DND-41 (cell line): ENCODE results near the gene DLG2.

ENCODE experiments used
- ATAC-seq: fragments of 200-7000 bp; cut with Tn5 transposase; 3 replicates; pipeline ENCODE4 v1.9.1; 2021; ENCODE audit warnings: low read depth; ENCODE audit not compliant: insufficient read depth
- DNase-seq: peaks from one replicate; pipeline ENCODE4 v3.0.0-alpha.2; 2020
- H2AFZ ChIP-seq: 2 replicates; pipeline ENCODE4 v1.6.0; 2012; ENCODE audit warnings: low read depth, low read length
- H3K27ac ChIP-seq: 2 replicates; pipeline ENCODE4 v1.5.1; 2012; ENCODE audit warnings: low read length, inconsistent platforms
- H3K27me3 ChIP-seq: fragments of 200-600 bp; sonication (generic); 2 replicates; pipeline ENCODE4 v1.6.0; 2012; ENCODE audit warnings: low read length, mild to moderate bottlenecking, inconsistent platforms; ENCODE audit not compliant: insufficient read depth, poor library complexity
- H3K36me3 ChIP-seq: 2 replicates; pipeline ENCODE4 v1.5.1; 2012; ENCODE audit warnings: low read length, inconsistent platforms; ENCODE audit not compliant: insufficient read depth
- H3K4me1 ChIP-seq: 2 replicates; pipeline ENCODE4 v1.5.1; 2012; ENCODE audit warnings: mild to moderate bottlenecking, low read length; ENCODE audit not compliant: insufficient read depth
- H3K4me2 ChIP-seq: 2 replicates; pipeline ENCODE4 v1.6.0; 2012; ENCODE audit warnings: mild to moderate bottlenecking, moderate library complexity, low read length, inconsistent platforms; ENCODE audit not compliant: insufficient read depth
- H3K4me3 ChIP-seq, 2 experiments: fragments of 200-600 bp in 1 of 2; shearing (Covaris generic) in 1 of 2; 2 replicates each; pipeline ENCODE4 v1.5.1; 2012 to 2016; ENCODE audit warnings: inconsistent platforms in 2 of 2, low read length in 2 of 2, mild to moderate bottlenecking in 2 of 2, low read depth in 1 of 2, moderate library complexity in 1 of 2
- H3K79me2 ChIP-seq: 2 replicates; pipeline ENCODE4 v1.6.0; 2012; ENCODE audit warnings: low read length, inconsistent platforms; ENCODE audit not compliant: insufficient read depth
- H3K9ac ChIP-seq: 2 replicates; pipeline ENCODE4 v1.6.0; 2012; ENCODE audit warnings: low read depth, mild to moderate bottlenecking, inconsistent platforms, low read length, moderate library complexity
- H3K9me3 ChIP-seq: 2 replicates; pipeline ENCODE4 v1.5.1; 2012; ENCODE audit warnings: low read length, moderate library complexity, mild to moderate bottlenecking, inconsistent platforms; ENCODE audit not compliant: insufficient read depth, severe bottlenecking
- H4K20me1 ChIP-seq: 2 replicates; pipeline ENCODE4 v1.6.0; 2012; ENCODE audit warnings: low read length; ENCODE audit not compliant: insufficient read depth
- EZH2 ChIP-seq: IDR thresholded peaks from 3 replicates; pipeline ENCODE4 v1.6.1; 2012; ENCODE audit warnings: borderline replicate concordance, low read depth, mild to moderate bottlenecking, moderate library complexity, low read length, inconsistent platforms; ENCODE audit not compliant: severe bottlenecking
- TF ChIP-seq, protein P1 (sequence below): IDR thresholded peaks from 2 replicates; pipeline ENCODE4 v1.5.1; 2012; ENCODE audit warnings: borderline replicate concordance, low read length, moderate library complexity, mild to moderate bottlenecking; ENCODE audit not compliant: poor library complexity, severe bottlenecking; ENCODE audit errors: extremely low read depth

The DLG2 gene

DNA sequence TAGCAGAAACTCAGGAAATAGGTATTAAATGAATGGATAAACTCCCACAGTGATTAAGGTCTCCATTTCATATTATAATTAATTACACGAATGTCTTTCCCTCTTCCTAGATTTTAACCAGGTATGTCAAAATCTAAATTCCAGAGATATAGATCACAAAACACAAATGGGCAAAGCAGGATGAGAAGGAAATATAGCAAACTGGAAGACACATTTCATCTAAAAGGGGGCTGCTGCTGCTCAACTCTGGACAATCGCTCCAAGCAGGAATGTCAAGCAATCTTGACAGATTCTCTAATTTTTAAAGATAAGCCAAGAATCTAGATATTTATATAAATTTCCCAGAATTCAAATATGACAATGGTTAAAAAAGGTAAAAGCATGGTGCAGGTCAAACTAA lies 1786.8 kb downstream of the DLG2 start:
- TF ChIP-seq, protein P1, sequence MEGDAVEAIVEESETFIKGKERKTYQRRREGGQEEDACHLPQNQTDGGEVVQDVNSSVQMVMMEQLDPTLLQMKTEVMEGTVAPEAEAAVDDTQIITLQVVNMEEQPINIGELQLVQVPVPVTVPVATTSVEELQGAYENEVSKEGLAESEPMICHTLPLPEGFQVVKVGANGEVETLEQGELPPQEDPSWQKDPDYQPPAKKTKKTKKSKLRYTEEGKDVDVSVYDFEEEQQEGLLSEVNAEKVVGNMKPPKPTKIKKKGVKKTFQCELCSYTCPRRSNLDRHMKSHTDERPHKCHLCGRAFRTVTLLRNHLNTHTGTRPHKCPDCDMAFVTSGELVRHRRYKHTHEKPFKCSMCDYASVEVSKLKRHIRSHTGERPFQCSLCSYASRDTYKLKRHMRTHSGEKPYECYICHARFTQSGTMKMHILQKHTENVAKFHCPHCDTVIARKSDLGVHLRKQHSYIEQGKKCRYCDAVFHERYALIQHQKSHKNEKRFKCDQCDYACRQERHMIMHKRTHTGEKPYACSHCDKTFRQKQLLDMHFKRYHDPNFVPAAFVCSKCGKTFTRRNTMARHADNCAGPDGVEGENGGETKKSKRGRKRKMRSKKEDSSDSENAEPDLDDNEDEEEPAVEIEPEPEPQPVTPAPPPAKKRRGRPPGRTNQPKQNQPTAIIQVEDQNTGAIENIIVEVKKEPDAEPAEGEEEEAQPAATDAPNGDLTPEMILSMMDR, result no peak
- TF ChIP-seq EZH2, result no peak
- Histone ChIP-seq H3K4me3 (no peak overlapping the region), H3K4me2 (no peak overlapping the region)

DNA sequence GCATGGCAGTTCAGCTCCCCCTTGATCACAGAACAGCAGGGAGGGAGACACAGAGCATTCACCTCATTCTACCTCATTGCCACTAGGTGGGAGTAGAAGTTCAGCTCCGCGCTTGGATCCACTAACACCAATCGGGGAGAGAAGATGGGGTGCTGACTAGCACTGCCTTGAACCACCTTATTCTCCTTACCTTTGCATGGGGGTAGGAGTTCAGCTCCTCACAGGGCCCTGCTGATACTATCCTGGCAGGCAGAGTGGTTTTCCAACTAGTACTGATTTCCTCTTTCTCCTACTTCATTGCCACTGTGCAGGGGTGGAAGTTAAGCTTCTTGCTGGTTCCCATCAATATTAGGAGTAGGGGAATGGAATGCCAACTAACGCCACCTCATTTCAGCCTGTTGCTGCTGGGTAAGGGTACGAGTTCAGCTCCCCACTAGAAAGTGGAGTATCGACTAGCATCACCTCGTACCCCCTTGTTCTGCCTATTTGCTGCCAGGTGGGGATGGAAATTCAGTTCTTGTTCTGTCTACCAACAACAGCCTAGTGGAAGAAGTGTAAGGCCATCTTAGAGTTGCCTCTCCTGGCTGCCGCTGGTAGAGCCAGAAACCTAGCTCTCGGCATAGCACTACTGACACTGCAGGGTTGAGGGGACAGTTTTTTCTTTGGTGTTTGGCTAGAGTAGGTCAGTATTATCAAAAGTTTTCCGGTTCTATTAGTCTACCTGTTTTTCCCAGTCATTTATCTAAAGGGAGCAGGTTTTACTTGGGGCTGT lies 1790.1 kb downstream of the DLG2 start:
- Histone ChIP-seq H3K36me3 (no peaks in the 10 kb centered on the region), H3K9ac (no peak overlapping the region), H3K27ac (no peak overlapping the region), H3K79me2 (no peaks in the 10 kb centered on the region), H3K4me1 (no peaks in the 10 kb centered on the region), H3K4me3 (no peak overlapping the region), H4K20me1 (no peaks in the 10 kb centered on the region), H3K27me3 (peaks cover 3% of the 10 kb centered on the region), H3K4me2 (no peak overlapping the region), H3K9me3 (no peaks in the 10 kb centered on the region), H2AFZ (no peak overlapping the region)
- DNase-seq (peak; percentile 29), ATAC-seq (peak; percentile 84)
- TF ChIP-seq, protein P1, result peak; percentile 68
- TF ChIP-seq EZH2, result no peak

More for the DNA sequence above, 1786.8 kb downstream of the DLG2 start:
- Histone ChIP-seq H3K9me3 (no peaks in the 10 kb centered on the region), H3K9ac (no peak overlapping the region), H4K20me1 (no peaks in the 10 kb centered on the region), H3K27me3 (peaks cover 3% of the 10 kb centered on the region), H2AFZ (no peak overlapping the region), H3K36me3 (no peaks in the 10 kb centered on the region), H3K27ac (no peak overlapping the region), H3K79me2 (no peaks in the 10 kb centered on the region), H3K4me1 (no peaks in the 10 kb centered on the region)
- ATAC-seq, result no peak
- DNase-seq, result no peak

DNA sequence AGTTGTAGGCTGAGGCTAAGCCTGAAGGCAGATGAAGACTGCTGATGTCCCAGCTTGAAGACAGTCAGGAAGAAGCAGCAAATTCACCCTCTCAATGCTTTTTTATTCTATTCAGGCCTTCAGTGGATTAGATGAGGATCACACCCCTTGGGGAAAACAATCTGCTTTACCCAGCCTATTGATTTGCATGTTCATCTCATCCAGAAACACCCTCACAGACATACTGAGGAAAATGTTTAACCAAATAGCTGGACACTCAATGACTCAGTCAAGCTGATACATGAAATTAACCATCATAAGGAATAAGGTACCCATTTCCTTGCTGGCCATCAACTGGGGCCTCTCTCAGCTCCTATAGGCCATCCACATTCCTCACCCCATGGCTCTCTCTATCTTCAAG lies 1791.1 kb downstream of the DLG2 start:
- H3K27ac ChIP-seq, result no peak overlapping the region
- ATAC-seq, result no peak
- no peak overlapping the region for H3K4me2 ChIP-seq
- TF ChIP-seq, protein P1, result no peak
- TF ChIP-seq EZH2, result no peak
- H3K36me3 ChIP-seq, result no peaks in the 10 kb centered on the region
- no peaks in the 10 kb centered on the region for H3K4me1 ChIP-seq
- H3K79me2 ChIP-seq, result no peaks in the 10 kb centered on the region
- no peaks in the 10 kb centered on the region for H3K9me3 ChIP-seq
- peaks cover 3% of the 10 kb centered on the region for H3K27me3 ChIP-seq
- no peak overlapping the region for H3K9ac ChIP-seq
- no peak for DNase-seq
- no peak overlapping the region for H3K4me3 ChIP-seq
- H2AFZ ChIP-seq, result no peak overlapping the region
- no peaks in the 10 kb centered on the region for H4K20me1 ChIP-seq
